WERI-Rb-1 (cell line): ENCODE results near the gene MRGPRX3.

Source experiments
- DNase-seq: peaks from one replicate; pipeline ENCODE4 v3.0.0-alpha.2; 2020
- H3K27ac ChIP-seq: fragments of 250-450 bp; sonication (Bioruptor Pico); 2 replicates; pipeline ENCODE4 v1.5.1; 2020; ENCODE audit warnings: mild to moderate bottlenecking, moderate library complexity
- H3K27me3 ChIP-seq: fragments of 250-450 bp; sonication (Bioruptor Pico); 2 replicates; pipeline ENCODE4 v1.5.1; 2021; ENCODE audit warnings: mild to moderate bottlenecking, low read depth, moderate library complexity; ENCODE audit not compliant: insufficient read depth, severe bottlenecking
- H3K36me3 ChIP-seq: fragments of 250-450 bp; sonication (Bioruptor Pico); 2 replicates; pipeline ENCODE4 v1.5.1; 2020; ENCODE audit warnings: mild to moderate bottlenecking, moderate library complexity
- H3K4me3 ChIP-seq: 2 replicates; pipeline ENCODE4 v1.5.1; 2011; ENCODE audit warnings: low read depth, mild to moderate bottlenecking, control low read depth, low read length
- H3K9me3 ChIP-seq: fragments of 250-450 bp; sonication (Bioruptor Pico); 2 replicates; pipeline ENCODE4 v1.5.1; 2021; ENCODE audit warnings: mild to moderate bottlenecking, moderate library complexity; ENCODE audit not compliant: severe bottlenecking
- CTCF ChIP-seq: IDR thresholded peaks from 2 replicates; pipeline ENCODE4 v1.5.1; 2011; ENCODE audit warnings: low read depth, mild to moderate bottlenecking, control low read depth, inconsistent platforms, low read length

MRGPRX3 gene

GRCh38 chr11:18132341-18132740, at the start of gene MRGPRX3:
Gene MRGPRX3, plus strand, starts transcription at chr11:18132571. Its CDS starts 4,632 bp downstream, at chr11:18137203.
- Histone ChIP-seq H3K36me3 (no peaks in the 10 kb centered on the region), H3K4me3 (no peak within 1 kb of the TSS), H3K27me3 (no peaks in the 10 kb centered on the region), H3K27ac (no peak within 1 kb of the TSS), H3K9me3 (no peaks in the 10 kb centered on the region)
- DNase-seq, result no peak
- TF ChIP-seq CTCF, result no peak

GRCh38 chr11:18088366-18088765, 44.0 kb upstream of the MRGPRX3 start:
- TF ChIP-seq CTCF, result no peak
- DNase-seq, result no peak
- Histone ChIP-seq H3K4me3 (no peak overlapping the region), H3K27me3 (no peaks in the 10 kb centered on the region), H3K9me3 (no peaks in the 10 kb centered on the region), H3K36me3 (peaks cover 88% of the 10 kb centered on the region), H3K27ac (no peak overlapping the region)

DNA sequence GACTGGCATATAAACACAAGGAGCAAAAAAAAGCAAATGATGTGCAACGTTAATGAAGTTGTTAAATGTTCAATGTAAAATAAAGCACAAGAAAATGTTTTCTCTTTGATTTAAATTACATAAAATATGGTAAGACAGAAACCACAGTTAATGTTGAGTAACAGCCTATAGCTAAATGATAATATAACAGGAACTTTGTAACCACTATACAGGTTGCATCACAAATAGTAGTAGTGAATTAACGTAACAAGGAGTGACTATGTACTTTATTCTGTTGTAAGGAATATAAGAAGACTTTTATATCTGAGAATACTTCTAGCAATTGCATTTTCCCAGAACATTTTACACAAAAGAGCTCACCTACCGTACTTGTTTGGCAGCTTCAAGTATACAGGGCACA, 43.4 kb upstream of the MRGPRX3 start:
- peaks cover 88% of the 10 kb centered on the region for H3K36me3 ChIP-seq
- H3K27me3 ChIP-seq, result no peaks in the 10 kb centered on the region
- H3K27ac ChIP-seq, result no peak overlapping the region
- H3K9me3 ChIP-seq, result no peaks in the 10 kb centered on the region
- no peak overlapping the region for H3K4me3 ChIP-seq
- no peak for DNase-seq
- no peak for TF ChIP-seq CTCF

DNA sequence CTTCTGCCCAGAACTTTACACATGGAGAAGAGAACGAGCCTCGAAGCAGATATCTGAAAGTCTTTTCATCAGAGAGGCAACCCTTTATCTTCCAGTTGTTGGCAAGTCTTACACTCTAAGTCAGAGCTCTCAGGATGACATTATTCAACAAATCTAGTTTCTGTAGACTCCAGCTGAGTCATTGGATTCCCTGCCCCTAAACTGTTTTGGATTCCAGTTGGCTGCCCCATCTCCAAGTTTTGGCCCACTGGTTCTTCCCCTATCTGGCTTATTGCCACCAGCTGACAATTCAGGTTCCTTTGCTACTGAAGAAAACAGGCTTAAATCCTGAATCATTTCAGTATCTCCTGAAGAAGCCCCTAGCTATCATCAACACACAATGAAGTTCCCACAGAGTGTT, 40.6 kb upstream of the MRGPRX3 start:
- Histone ChIP-seq H3K4me3 (no peak overlapping the region), H3K9me3 (no peaks in the 10 kb centered on the region), H3K27me3 (no peaks in the 10 kb centered on the region), H3K36me3 (peaks cover 87% of the 10 kb centered on the region), H3K27ac (no peak overlapping the region)
- DNase-seq, result no peak
- TF ChIP-seq CTCF, result no peak

DNA sequence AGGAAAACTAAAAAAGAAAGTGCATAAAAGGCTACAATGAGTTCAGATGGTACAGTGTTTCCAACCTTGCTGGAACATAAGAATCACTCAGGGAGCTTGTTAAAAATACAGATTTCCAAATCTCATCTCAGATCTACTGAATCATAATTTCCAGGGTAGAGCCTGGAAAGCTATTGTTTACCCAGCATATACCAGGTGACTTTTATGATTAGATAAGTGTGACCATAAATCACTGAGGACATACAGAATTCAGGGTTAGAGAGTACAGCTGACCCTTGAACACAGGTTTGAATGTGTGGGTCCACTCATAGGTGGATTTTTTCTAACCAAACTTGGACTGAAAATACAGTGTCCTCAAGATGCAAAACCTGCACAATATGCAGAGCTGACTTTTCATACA, 38.4 kb upstream of the MRGPRX3 start:
- Histone ChIP-seq H3K27ac (no peak overlapping the region), H3K36me3 (peaks cover 79% of the 10 kb centered on the region), H3K27me3 (no peaks in the 10 kb centered on the region), H3K4me3 (no peak overlapping the region), H3K9me3 (no peaks in the 10 kb centered on the region)
- TF ChIP-seq CTCF, result no peak
- no peak for DNase-seq

GRCh38 chr11:18100926-18101656, 31.3 kb upstream of the MRGPRX3 start:
- H3K4me3 ChIP-seq, result no peak overlapping the region
- DNase-seq, result no peak
- peaks cover 75% of the 10 kb centered on the region for H3K36me3 ChIP-seq
- H3K27me3 ChIP-seq, result no peaks in the 10 kb centered on the region
- H3K27ac ChIP-seq, result no peak overlapping the region
- no peak for TF ChIP-seq CTCF
- H3K9me3 ChIP-seq, result no peaks in the 10 kb centered on the region
